ENCODE measurements around the gene DSC3.

Gene DSC3

DNA sequence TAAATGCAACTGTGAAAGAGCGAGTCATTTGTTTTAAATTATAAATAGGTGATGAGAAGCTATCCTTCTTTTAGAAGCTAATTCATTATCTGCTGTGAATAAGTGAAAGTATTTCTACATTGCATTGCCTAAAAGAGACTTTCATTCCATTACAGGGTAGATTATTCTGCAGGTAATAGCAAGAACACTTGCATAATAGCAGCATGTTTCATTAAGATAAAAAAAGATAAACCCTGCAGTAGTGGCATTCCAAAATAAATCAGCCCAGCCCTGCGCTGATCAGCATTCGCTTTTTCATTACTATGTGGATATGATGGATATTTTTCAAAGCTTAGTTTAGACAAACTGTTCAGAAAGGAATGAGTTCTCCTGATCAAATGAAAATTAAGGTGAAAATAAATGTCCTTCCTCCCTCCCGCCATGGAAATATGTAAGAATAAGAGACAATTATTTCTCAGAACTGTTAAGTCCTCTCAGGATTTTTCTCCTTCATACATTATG is 72.8 kb downstream of the DSC3 start:
- DNase-seq, result no peak

DNA sequence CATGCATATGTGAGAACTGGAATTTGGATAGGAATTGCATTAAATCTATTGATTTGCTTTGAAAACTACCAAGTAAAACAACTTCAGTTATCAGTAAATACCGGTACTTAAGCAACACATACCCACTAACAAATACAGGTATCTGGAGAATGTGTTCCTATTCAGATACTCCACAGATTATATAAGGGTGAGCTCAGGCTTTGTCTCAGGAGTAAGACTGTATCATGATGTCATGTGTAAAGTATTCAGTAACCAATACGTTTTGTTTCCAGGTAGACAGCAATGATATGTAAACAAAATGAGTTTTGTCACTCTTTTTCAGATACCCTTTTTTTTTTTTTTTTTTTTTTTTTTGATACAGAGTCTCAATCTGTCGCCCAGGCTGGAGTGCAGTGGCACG is 74.8 kb downstream of the DSC3 start:
- DNase-seq, result no peak

DNA sequence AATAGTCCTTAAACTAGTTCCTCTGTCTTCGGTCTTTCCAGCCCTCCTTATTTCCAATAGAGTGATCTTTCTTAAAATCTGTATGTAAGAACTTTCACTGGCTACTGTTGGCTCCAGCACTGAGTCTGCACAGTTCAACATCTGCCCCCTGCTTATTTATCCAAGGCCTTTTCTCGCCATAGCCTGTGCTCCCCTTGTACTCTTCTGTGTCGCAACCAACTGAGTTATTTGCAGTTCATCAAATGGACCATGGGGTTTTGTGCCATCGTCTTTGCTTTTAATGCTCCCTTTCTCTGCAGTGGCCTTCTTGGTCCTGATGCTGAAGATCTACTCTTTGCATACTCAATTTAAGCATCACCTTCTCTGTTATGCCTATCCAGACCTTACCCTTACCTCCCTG is 77.3 kb downstream of the DSC3 start:
- no peak for DNase-seq

DNA sequence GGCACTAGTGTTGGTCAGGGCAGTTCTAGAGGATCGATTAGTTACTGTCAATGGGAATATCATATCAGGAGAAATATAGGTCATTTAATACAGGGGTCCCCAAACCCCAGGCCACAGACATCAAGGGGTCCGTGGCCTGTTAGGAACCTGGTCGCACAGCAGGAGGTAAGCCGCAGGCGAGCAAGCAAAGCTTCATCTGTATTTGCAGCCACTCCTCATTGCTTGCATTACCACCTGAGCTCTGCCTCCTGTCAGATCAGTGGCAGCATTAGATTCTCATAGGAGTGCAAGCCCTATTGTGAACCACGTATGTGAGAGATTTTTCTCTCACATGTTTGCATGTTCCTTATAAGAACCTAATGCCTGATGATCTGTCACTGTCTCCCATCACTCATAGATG is 81.9 kb downstream of the DSC3 start:
- no peak for DNase-seq

DNA sequence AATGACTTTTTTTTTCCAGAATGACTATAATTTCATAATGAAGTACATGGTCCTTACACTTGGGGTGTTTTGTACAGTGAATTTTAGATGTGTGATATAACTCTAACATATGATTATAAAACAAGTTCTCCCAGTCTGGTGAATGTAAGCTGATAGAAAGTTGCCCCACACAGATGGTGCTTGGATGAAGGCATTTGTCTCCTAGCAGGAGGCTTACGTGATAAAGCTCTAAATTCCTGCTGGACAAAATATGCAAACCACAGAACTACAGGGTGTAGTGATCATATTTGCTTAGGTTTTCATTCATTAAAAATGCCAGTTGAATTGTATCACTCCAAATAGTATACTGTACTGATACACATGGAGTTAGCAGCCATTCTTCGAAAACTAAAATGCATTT is 85.5 kb downstream of the DSC3 start:
- no peak for DNase-seq

DNA sequence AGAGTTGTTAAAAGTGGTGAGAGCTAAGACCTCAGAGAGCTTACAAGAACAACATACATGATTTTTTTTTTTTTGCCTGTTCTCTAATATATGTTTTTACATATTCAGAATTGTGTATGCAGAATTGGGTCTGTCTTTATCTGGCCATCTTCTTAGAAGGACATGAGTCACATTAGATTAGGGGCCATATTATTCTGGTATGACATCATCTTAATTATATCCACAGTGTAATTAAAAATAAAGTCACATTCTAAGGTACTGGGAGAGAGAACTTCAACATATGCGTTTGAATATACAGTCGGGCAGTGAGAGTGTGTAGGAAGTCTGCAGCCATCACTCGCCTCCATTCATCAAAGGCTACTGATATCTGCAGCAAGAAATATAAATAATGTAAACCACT is 88.3 kb downstream of the DSC3 start:
- no peak for DNase-seq

DNA sequence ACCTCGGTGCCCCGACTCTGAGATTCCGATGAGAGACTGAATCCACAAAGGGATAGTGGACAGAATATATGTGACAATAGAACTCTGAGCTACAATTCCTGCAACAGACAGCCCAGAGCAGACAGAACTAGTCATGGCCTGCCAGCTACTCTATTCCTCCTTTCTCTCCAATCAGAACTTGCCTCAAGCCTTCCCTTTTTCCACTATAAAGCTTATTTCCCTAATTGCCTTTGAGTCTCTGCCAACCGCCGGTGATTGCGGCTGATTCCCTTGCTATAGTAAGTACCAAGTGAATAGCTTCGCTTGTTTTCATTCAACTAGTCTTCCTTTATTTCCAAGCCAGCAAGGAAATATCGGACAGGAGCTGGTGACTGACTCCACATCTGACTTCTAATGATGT is 96.8 kb downstream of the DSC3 start:
- DNase-seq, result no peak

DNA sequence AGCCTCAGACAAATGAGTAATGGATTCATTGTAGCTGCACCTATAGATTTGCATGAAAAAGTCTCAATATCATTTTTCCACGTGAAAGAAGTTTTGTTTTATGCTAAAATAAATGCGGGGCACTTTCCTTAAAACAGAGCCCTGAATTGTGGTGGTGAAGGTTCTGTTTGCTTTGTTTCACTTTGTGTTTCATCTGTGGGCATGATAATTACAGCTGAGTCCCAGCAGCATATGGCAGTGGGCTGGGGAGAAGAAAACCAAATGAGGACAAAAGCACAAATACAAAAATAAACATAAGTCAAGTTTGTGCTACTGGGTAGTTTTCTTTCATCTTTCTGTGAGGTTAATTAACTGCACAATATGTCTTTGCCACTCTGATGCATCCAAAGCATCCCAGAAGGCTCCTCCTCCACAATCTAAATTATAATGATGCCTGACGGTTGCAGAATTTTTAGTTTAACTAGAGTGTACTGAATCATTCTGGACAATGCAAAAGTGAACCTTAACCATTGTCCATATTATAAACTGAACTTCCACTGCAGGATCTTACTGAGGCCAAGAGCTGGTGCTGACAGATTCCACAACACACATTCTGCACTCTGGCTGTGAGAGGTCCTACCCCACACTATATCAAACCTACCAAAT is 97.6 kb downstream of the DSC3 start:
- no peak for DNase-seq

DNA sequence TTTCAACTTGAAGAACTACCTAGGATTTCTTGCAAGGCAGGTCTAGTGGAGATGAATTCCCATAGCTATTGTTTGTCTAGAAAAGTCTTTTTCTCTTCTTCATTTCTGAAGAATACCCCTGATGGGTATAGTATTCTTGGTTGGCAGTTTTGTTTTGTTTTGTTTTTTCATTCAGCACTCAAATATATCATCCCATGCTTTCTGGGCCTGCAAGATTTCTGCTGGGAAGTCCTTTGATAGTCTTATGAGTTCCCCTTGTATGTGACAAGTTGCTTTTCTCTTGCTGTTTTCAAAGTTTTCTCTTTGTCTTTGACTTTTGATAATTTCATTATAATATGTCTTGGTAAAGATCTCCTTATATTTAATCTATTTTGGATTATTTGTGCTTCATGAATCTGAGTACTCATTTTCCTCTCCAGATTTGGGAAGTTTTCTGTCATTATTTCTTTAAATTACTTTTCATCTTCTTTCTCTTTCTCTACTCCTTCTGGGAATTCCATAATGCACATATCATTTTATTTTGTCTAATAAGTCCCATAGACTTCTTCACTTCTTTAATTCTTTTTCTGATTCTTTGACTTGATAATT is 101.5 kb downstream of the DSC3 start:
- no peak for DNase-seq
